Measurements from ENCODE around the gene TBC1D23. TPM values are rescaled to one million over a fixed set of nuclear protein-coding genes. Genes with fewer than 3 reads are reported as not detected.

Gene TBC1D23
- total and polyA plus RNA-seq, 2 experiments from 2014 or later: 22.4 to 34.4 TPM

- no peaks in the 10 kb centered on the region for H3K9me2 ChIP-seq (ENCODE audit: insufficient read depth)
- H3K27ac Mint-ChIP-seq: no peak overlapping the region
- H3K79me2 ChIP-seq (replicated peaks; ENCODE audit: insufficient read depth): no peaks in the 10 kb centered on the region; the same call in 1 of the 2 replicates
- H3K27ac ChIP-seq (ENCODE audit: low read depth): no peak overlapping the region
- no peak overlapping the region for H3K4me3 ChIP-seq
- peaks cover 4% of the 10 kb centered on the region; the same call in 1 of the 2 replicates for H3K36me3 ChIP-seq (ENCODE audit: insufficient read depth)
- H2AFZ ChIP-seq: no peak overlapping the region
- no peak overlapping the region for H3K4me3 Mint-ChIP-seq
- TF ChIP-seq CREB1 (CRISPR knock-in tag; IDR thresholded peaks at IDR 0.05; ENCODE audit: low read depth) (no peak), CTCF (conservative IDR thresholded peaks at IDR 0.05; ENCODE audit: low read depth in 2 of 2) (no peak), EZH2phosphoT487 (IDR thresholded peaks at IDR 0.05; ENCODE audit: unreplicated experiment) (no peak), ETS1 (IDR thresholded peaks at IDR 0.05) (no peak), NANOG (IDR thresholded peaks at IDR 0.05; ENCODE audit: borderline replicate concordance) (no peak), POLR2AphosphoS5 (IDR thresholded peaks at IDR 0.05; ENCODE audit: low read depth) (no peak), ZNF114 (CRISPR knock-in tag; IDR thresholded peaks at IDR 0.05) (no peak), EZH2 (IDR thresholded peaks at IDR 0.05; ENCODE audit: low read depth, unreplicated experiment) (no peak), JUNB (IDR thresholded peaks at IDR 0.05; ENCODE audit: unreplicated experiment) (no peak), REST (IDR thresholded peaks at IDR 0.05; ENCODE audit: unreplicated experiment) (no peak), ZNF331 (CRISPR knock-in tag; IDR thresholded peaks at IDR 0.05; ENCODE audit: low read depth) (no peak), ZNF462 (CRISPR knock-in tag; IDR thresholded peaks at IDR 0.05) (no peak), STAT1 (IDR thresholded peaks at IDR 0.05; ENCODE audit: unreplicated experiment) (no peak)
- DNase-seq (ENCODE audit: low spot score) (no peak), ATAC-seq (no peak)
- peaks cover 11% of the 10 kb centered on the region; the same call in 2 of the 3 replicates for H3K36me3 Mint-ChIP-seq (ENCODE audit: low read depth)
- no peaks in the 10 kb centered on the region for H3K27me3 ChIP-seq (ENCODE audit: insufficient read depth)
- H3K4me2 ChIP-seq: no peak overlapping the region
- no peaks in the 10 kb centered on the region for H3K4me1 ChIP-seq (ENCODE audit: insufficient read depth)
- H3K4me1 Mint-ChIP-seq: no peaks in the 10 kb centered on the region
- no peaks in the 10 kb centered on the region for H3F3A ChIP-seq (replicated peaks; ENCODE audit: low read depth)
- H4K20me1 ChIP-seq (replicated peaks; ENCODE audit: insufficient read depth): no peaks in the 10 kb centered on the region
- peaks cover 2% of the 10 kb centered on the region for H3K27me3 Mint-ChIP-seq (ENCODE audit: insufficient read depth, low read depth, poor library complexity)
- no peaks in the 10 kb centered on the region for H3K9me3 Mint-ChIP-seq
Measured at GRCh38 chr3:100288288-100288894, 27.6 kb downstream of the TBC1D23 start.

Data from GM23338 (cell line).